PC-3 (cell line): ENCODE data around the gene STK32C. TPM values are rescaled to one million over a fixed set of nuclear protein-coding genes. Genes with fewer than 3 reads are reported as not detected.

ENCODE experiments used
- ATAC-seq: fragments of 200-7000 bp; cut with Tn5 transposase; 2 replicates; pipeline ENCODE4 v1.9.1; 2020; ENCODE audit warnings: mild to moderate bottlenecking, moderate library complexity
- BruUV-seq: library from RNA; stranded (reverse); fragments of 400-500 nt; replicated peaks from 2 replicates; lab custom pipeline; 2021; lab: Mats Ljungman, UMichigan
- CTCF ChIA-PET: fragments of 300-600 bp; sonication (Branson Sonifier 250); formaldehyde crosslinking; loops from one replicate; lab custom pipeline; 2022; ENCODE audit warnings: antibody characterized with exemption; lab: Charles Lee
- POLR2A ChIA-PET: fragments of 300-600 bp; sonication (Branson Sonifier 250); formaldehyde crosslinking; loops from one replicate; lab custom pipeline; 2022; ENCODE audit warnings: antibody characterized with exemption; ENCODE audit not compliant: unreplicated experiment; lab: Charles Lee
- DNase-seq: peaks from one replicate; pipeline ENCODE4 v3.0.0-alpha.2; 2015
- H2AFZ ChIP-seq: fragments of 300-600 bp; sonication (generic); 2 replicates; pipeline ENCODE4 v1.6.0; 2016; ENCODE audit warnings: antibody characterized with exemption, low read length
- H3F3A ChIP-seq: fragments of 300-600 bp; sonication (generic); one replicate; pipeline ENCODE4 v1.6.0; 2017; ENCODE audit warnings: antibody characterized with exemption, low read length, control low read depth, mild to moderate bottlenecking; ENCODE audit not compliant: unreplicated experiment
- H3K27ac ChIP-seq: fragments of 300-600 bp; sonication (generic); 2 replicates; pipeline ENCODE4 v1.5.1; 2016; ENCODE audit warnings: mild to moderate bottlenecking, low read length
- H3K27me3 ChIP-seq: fragments of 300-600 bp; sonication (generic); 2 replicates; pipeline ENCODE4 v1.6.1; 2016; ENCODE audit warnings: low read length, mixed read lengths
- H3K36me3 ChIP-seq: fragments of 300-600 bp; sonication (generic); 2 replicates; pipeline ENCODE4 v1.6.1; 2016; ENCODE audit warnings: low read depth, mixed run types, low read length, mixed read lengths
- H3K4me1 ChIP-seq: fragments of 300-600 bp; sonication (generic); 2 replicates; pipeline ENCODE4 v1.5.1; 2016; ENCODE audit warnings: low read length; ENCODE audit not compliant: insufficient read depth
- H3K4me2 ChIP-seq: fragments of 300-600 bp; sonication (generic); 2 replicates; pipeline ENCODE4 v1.6.0; 2016; ENCODE audit warnings: low read length
- H3K4me3 ChIP-seq: fragments of 300-600 bp; sonication (generic); 2 replicates; pipeline ENCODE4 v1.5.1; 2016; ENCODE audit warnings: mild to moderate bottlenecking, low read length, mixed read lengths
- H3K79me2 ChIP-seq: fragments of 300-600 bp; sonication (generic); 2 replicates; pipeline ENCODE4 v1.6.1; 2017; ENCODE audit warnings: low read length, mixed read lengths
- H3K9ac ChIP-seq: fragments of 300-600 bp; sonication (generic); 2 replicates; pipeline ENCODE4 v1.6.0; 2016; ENCODE audit warnings: mild to moderate bottlenecking, low read length
- H3K9me2 ChIP-seq: fragments of 300-600 bp; sonication (generic); replicated peaks from 2 replicates; pipeline ENCODE4 v1.6.1; 2016; ENCODE audit warnings: mixed run types, low read length, mixed read lengths
- H3K9me3 ChIP-seq: fragments of 300-600 bp; sonication (generic); 2 replicates; pipeline ENCODE4 v1.6.1; 2016; ENCODE audit warnings: low read length, mixed read lengths
- H4K20me1 ChIP-seq: fragments of 300-600 bp; sonication (generic); 2 replicates; pipeline ENCODE4 v1.6.1; 2016; ENCODE audit warnings: low read length, mixed read lengths
- EZH2 ChIP-seq: fragments of 300-600 bp; sonication (generic); IDR thresholded peaks from one replicate; pipeline ENCODE4 v1.6.1; 2017; ENCODE audit warnings: antibody characterized with exemption, mild to moderate bottlenecking, low read length; ENCODE audit not compliant: unreplicated experiment
- EZH2phosphoT487 ChIP-seq: fragments of 300-600 bp; sonication (generic); IDR thresholded peaks from 2 replicates; pipeline ENCODE4 v1.6.1; 2018; ENCODE audit warnings: mild to moderate bottlenecking, antibody characterized with exemption, low read length, borderline replicate concordance
- intact Hi-C: fragments of 100-400 bp; cut with micrococcal nuclease; formaldehyde crosslinking; loops from 2 replicates; pipeline ENCODE4 v1.9.0; 2023
- total RNA-seq: library from RNA; depleted of rRNA; stranded (reverse); fragments of >200 nt; gene quantifications from 2 replicates; pipeline ENCODE4 v1.2.3, GENCODE V29; 2014
- TF ChIP-seq, protein P1 (sequence below): fragments of 300-600 bp; sonication (generic); conservative IDR thresholded peaks from 2 replicates; pipeline ENCODE4 v1.5.1; 2017; ENCODE audit warnings: antibody characterized with exemption, low read depth, mild to moderate bottlenecking, low read length

Gene STK32C
- total RNA-seq, 1 experiment from 2014 or later = 28.3 TPM

GRCh38 chr10:132250481-132251475 is 57.0 kb downstream of the STK32C start:
- ChIA-PET POLR2A (no interaction called here), CTCF (no interaction called here)
- ATAC-seq = no peak
- H3F3A ChIP-seq = no peaks in the 10 kb centered on the region
- peaks cover 8% of the 10 kb centered on the region; the same call in 1 of the 2 replicates for H3K4me1 ChIP-seq
- no peaks in the 10 kb centered on the region for H4K20me1 ChIP-seq
- no TSS peak for BruUV-seq
- H2AFZ ChIP-seq = no peak overlapping the region
- no peak overlapping the region for H3K9ac ChIP-seq
- intact Hi-C loops = no loop called here
- no peak overlapping the region for H3K4me3 ChIP-seq
- H3K79me2 ChIP-seq = 0 out of 2 replicates have a peak, but pooled peaks cover 3% of the 10 kb centered on the region
- H3K9me2 ChIP-seq = no peaks in the 10 kb centered on the region
- H3K36me3 ChIP-seq = no peaks in the 10 kb centered on the region
- DNase-seq = no peak
- no peaks in the 10 kb centered on the region for H3K9me3 ChIP-seq
- no peak overlapping the region for H3K4me2 ChIP-seq
- TF ChIP-seq EZH2 = no peak
- no peak for TF ChIP-seq EZH2phosphoT487
- H3K27ac ChIP-seq = no peak overlapping the region
- H3K27me3 ChIP-seq = no peaks in the 10 kb centered on the region

DNA sequence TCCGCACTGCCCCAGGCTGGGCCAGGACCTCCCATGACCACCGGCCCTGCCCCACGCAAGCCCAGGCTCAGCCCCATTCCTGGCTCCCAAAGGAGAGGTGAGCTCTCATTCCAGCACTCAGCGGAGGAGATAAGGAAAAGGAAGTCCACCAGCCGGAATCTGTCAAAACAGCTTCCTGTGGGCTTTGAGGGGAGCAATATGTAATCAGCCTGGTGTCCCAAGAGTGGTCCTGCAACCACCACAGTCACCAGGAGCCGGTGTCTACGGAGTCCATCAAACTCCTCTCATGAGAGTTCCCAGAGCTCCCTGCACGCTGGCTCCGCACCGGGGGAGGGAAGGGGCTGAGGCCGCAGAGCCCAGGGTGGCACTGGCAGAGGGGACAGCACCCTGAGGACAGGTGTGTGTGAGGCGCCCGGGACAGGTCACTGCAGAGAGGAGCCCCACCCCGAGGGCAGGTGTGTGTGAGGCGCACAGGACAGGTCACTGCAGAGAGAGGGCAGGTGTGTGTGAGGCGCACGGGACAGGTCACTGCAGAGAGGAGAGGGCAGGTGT is 57.9 kb downstream of the STK32C start:
- Histone ChIP-seq H3K27me3 (no peaks in the 10 kb centered on the region), H3K4me2 (no peak overlapping the region), H4K20me1 (no peaks in the 10 kb centered on the region), H3K36me3 (no peaks in the 10 kb centered on the region), H3K79me2 (0 out of 2 replicates have a peak, but pooled peaks cover 3% of the 10 kb centered on the region), H3K9me3 (no peaks in the 10 kb centered on the region), H3K9ac (no peak overlapping the region), H3K27ac (no peak overlapping the region), H3K4me3 (no peak overlapping the region), H3F3A (no peaks in the 10 kb centered on the region), H2AFZ (no peak overlapping the region), H3K9me2 (no peaks in the 10 kb centered on the region), H3K4me1 (peaks cover 8% of the 10 kb centered on the region; the same call in 1 of the 2 replicates)
- TF ChIP-seq, protein P1, sequence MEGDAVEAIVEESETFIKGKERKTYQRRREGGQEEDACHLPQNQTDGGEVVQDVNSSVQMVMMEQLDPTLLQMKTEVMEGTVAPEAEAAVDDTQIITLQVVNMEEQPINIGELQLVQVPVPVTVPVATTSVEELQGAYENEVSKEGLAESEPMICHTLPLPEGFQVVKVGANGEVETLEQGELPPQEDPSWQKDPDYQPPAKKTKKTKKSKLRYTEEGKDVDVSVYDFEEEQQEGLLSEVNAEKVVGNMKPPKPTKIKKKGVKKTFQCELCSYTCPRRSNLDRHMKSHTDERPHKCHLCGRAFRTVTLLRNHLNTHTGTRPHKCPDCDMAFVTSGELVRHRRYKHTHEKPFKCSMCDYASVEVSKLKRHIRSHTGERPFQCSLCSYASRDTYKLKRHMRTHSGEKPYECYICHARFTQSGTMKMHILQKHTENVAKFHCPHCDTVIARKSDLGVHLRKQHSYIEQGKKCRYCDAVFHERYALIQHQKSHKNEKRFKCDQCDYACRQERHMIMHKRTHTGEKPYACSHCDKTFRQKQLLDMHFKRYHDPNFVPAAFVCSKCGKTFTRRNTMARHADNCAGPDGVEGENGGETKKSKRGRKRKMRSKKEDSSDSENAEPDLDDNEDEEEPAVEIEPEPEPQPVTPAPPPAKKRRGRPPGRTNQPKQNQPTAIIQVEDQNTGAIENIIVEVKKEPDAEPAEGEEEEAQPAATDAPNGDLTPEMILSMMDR = no peak
- TF ChIP-seq EZH2phosphoT487 = no peak
- no peak for TF ChIP-seq EZH2
- no TSS peak for BruUV-seq
- ATAC-seq (no peak), DNase-seq (no peak)
- ChIA-PET POLR2A (no interaction called here), CTCF (no interaction called here)
- intact Hi-C loops = no loop called here

DNA sequence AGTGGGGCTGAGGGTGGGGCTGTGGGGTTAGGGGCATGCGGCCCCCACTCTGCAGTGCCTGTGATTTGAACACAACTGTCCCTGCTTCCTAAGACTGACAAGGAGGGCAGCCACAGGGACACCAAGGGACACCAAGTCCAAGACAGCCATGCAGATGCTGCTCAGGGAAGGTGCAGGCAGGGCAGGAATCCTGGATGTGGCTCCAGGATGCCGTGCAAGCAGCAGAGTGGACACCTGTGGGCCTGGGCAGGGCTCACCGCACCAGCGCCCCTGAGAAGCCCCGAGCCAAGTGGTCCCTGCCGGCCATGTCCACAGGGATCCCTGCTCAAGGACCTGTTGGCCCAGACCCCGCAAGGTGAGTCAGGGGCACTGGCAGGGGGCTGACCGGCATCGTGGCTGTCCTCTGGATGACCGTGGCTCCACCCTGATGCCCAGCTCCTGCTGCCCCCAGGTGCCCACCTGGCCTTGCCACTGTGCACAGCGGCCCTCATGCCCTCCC is 58.5 kb downstream of the STK32C start:
- no peak overlapping the region for H3K4me3 ChIP-seq
- 0 out of 2 replicates have a peak, but pooled peaks cover 3% of the 10 kb centered on the region for H3K79me2 ChIP-seq
- POLR2A ChIA-PET = no interaction called here
- H2AFZ ChIP-seq = no peak overlapping the region
- no peak overlapping the region for H3K27ac ChIP-seq
- peak; percentile 60 for ATAC-seq
- H3K4me2 ChIP-seq = no peak overlapping the region
- H3K36me3 ChIP-seq = no peaks in the 10 kb centered on the region
- H3F3A ChIP-seq = no peaks in the 10 kb centered on the region
- H3K4me1 ChIP-seq = peaks cover 8% of the 10 kb centered on the region; the same call in 1 of the 2 replicates
- H3K9me3 ChIP-seq = no peaks in the 10 kb centered on the region
- no peaks in the 10 kb centered on the region for H3K27me3 ChIP-seq
- BruUV-seq = no TSS peak
- no peaks in the 10 kb centered on the region for H4K20me1 ChIP-seq
- intact Hi-C loops = no loop called here
- no peak for DNase-seq
- CTCF ChIA-PET = no interaction called here
- H3K9me2 ChIP-seq = no peaks in the 10 kb centered on the region
- TF ChIP-seq, protein P1 = no peak
- TF ChIP-seq EZH2phosphoT487 (no peak), EZH2 (no peak)
- H3K9ac ChIP-seq = no peak overlapping the region
